ENCODE results near the gene POLH.

The POLH gene

DNA sequence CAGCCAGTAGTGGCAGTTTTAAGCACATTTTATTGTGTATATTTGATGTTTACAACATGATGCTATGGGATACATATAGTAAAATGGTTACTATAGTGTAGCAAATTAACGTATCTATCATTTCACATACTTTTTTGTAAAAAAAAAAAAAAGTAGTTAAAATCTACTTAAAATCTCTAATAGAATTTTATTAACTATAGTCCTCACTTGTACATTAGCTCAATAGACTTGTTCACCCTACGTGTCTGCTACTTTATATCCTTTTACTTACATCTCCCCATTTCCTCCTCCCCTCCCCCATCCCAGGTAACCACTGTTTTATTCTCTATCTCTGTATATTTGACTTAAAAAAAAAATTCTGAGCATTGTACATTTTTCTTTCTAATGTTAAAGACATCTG is 30.0 kb downstream of the POLH start:
- no peak for DNase-seq (ENCODE audit: low spot score)

DNA sequence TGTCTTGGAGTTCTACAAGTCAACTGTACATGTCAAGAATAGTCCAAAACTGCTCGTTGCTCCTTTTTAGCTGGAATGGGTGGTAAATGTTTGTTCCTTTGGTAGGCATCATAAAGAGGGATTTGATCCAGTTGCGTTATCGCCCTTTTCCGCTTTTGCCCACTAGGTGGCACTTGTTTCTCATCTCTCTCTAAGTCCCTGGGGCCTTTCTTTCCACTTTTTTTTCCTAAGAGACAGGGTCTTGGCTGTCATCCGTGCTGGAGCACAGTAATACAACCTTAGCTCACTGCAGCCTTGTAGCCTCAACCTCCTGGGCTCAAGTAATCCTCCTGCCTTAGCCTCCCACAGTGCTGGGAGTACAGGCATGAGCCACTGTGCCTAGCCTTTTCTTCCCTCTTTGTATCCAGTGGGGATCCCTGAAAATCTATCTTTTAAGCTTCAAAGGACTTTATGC is 32.4 kb downstream of the POLH start:
- DNase-seq (ENCODE audit: low spot score): peak; percentile 68

DNA sequence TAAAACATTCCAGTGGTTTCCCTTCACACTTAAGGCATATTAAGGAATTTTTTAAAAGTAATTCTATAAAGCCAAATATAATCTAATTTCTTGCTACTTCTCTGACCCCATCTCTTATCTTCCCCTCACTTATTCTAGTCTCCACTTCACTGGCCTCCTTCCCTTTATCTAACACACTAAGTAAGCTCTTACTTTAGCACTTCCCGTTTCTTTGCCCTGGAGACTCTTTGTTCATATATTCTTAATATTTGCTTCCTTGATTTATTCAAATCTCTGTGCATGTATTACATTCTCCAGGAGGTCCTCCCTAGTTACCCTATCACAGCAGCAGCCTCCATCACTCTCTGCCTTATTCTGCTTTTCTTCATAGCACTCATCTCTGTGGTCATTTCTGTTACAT is 32.8 kb downstream of the POLH start:
- DNase-seq (ENCODE audit: low spot score): no peak

DNA sequence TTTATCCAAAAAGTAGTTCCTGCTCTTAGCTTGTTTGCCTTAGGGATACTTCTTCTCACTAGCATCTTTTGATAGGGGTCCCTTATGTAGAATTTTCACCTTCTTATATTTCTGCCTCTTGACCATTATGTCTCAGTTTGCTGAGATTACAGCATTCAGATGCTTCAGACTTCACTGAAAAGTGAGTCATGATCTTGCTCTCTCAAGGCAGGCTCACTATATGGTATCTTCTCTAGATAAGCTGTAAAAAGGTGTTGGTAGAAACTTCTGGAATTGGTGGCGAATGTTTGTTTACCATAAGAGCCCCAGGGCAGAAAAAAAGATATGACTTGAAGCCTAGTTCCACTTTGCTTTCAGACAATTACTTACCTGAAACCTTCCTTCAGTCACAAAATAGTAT is 33.4 kb downstream of the POLH start:
- DNase-seq (ENCODE audit: low spot score): no peak

DNA sequence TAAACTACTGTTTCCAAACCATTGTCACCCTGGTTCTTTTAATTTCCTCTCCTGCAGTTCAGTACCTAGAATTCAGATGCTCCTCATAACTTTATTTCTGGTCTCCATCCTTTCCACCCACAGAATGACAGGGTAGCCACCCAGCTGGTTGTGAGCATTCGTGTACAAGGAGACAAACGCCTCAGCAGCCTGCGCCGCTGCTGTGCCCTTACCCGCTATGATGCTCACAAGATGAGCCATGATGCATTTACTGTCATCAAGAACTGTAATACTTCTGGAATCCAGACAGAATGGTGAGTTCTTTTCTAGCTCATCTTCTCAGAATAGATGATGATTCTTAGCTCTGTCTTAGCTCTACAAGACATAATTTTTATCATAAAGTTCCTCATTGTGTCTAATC is 34.4 kb downstream of the POLH start:
- DNase-seq (ENCODE audit: low spot score): no peak

DNA sequence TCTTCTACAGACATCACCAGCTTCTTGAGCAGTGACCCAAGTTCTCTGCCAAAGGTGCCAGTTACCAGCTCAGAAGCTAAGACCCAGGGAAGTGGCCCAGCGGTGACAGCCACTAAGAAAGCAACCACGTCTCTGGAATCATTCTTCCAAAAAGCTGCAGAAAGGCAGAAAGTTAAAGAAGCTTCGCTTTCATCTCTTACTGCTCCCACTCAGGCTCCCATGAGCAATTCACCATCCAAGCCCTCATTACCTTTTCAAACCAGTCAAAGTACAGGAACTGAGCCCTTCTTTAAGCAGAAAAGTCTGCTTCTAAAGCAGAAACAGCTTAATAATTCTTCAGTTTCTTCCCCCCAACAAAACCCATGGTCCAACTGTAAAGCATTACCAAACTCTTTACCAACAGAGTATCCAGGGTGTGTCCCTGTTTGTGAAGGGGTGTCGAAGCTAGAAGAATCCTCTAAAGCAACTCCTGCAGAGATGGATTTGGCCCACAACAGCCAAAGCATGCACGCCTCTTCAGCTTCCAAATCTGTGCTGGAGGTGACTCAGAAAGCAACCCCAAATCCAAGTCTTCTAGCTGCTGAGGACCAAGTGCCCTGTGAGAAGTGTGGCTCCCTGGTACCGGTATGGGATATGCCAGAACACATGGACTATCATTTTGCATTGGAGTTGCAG is 37.9 kb downstream of the POLH start:
- no peak for DNase-seq (ENCODE audit: low spot score)

DNA sequence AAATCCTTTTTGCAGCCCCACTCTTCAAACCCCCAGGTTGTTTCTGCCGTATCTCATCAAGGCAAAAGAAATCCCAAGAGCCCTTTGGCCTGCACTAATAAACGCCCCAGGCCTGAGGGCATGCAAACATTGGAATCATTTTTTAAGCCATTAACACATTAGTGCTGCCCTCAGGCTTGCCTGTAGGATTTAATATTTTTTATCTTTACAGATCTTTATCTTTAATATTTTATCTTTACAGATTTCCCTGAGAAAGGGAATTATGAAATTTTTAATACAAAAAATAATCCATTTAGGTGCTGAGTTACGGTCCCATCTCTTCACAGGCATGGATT is 38.4 kb downstream of the POLH start:
- no peak for DNase-seq (ENCODE audit: low spot score)

DNA sequence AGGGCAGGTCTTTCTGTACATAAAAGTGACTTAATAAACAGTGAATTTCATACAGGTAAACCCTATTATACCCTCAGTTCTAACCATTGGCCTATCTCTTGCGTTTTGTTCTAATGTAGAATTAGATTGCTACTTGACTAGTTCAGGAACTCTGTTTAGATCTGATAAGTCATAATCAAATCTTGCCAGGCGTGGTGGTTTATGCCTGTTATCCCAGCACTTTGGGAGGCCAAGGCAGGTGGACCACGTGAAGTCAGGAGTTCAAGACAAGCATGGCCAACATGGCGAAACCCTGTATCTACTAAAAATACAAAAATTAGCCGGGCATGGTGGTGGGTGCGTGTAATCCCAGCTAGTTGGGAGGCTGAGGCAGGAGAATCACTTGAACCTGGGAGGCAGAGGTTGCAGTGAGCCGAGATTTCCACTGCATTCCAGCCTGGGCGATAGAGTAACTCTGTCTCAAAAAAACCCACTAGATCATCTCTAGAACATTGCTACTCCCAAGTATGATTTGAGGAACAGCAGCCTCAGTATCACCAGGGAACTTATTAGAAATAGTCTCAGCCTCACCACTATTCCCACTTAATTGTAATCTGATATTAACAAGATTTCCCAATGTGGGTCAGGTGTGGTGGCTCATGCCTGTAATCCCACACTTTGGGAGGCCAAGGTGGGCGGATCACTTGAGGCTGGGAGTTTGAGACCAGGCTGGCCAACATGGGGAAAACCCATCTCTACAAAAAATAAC is 40.9 kb downstream of the POLH start:
- no peak for DNase-seq (ENCODE audit: low spot score)

DNA sequence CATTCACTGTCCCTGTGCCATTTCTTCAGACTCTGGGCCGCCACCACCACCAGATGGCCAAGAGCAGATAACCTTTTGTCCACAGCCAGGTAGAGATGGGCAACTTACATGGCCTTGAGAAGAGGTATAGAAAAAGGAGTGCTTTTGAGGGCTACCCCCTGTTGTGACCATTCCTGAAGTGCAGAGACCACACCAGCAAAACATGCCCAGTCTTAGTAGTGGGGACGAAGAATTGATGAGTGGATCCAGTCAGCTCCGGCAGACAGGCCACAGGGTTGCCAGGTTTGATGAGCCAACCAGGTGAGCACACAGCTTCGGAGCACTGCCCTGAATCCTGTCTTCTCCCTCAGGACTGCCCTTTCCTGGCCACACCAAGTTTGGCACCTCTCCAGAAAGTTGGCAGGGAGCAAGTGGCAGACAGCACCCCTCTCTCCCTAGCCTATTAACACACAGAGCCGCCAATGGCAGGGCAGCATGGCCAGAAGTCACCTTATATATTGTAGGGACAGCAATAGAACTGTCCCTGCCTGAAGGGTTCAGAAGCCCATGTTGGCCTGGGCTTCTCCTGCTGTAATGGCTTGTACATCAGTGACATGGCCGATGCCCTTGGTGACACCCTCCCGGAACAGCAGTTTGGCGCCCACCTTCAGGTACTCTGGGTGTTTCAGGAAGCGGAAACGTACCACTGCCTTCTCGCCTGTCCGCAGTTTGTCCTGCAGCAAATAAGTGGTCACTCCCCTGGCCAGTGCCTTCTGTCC is 45.3 kb downstream of the POLH start:
- no peak for DNase-seq (ENCODE audit: low spot score)

DNA sequence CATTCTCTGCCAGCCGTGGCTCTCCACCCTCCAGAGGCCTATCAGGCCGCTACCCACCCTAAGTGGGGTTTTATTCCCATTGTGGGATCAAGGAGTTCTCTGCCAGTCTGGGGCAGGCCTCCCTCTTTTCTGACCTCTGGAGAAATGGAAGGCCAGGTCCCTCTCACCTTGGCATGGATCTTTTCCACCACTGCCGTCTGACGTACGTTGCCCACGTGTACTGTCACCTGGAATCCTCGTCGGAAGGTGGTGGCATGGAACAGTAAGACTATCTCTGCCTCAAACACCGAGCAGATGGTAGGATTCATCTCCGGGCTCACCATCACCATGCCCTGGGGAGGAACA is 45.8 kb downstream of the POLH start:
- no peak for DNase-seq (ENCODE audit: low spot score)

DNA sequence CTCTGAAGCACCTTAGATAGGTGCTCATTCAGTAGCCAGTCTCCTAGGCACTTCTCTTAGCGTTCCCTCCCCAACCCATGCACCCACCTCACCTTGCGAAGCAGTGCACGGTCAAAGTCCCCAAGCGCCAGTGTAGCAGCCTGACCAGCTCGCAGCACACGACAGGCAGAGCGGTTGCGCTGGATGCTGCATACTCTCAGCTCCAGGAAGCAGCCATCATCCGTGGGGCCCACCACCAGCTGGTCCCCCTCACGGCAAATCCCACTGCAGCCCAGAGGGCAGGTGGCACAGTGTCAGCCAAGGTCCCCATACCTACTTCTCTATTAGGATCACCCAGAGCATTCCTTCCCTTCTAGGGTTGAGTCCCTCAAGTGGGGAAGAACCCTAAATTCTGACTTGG is 46.6 kb downstream of the POLH start:
- DNase-seq (ENCODE audit: low spot score): no peak

DNA sequence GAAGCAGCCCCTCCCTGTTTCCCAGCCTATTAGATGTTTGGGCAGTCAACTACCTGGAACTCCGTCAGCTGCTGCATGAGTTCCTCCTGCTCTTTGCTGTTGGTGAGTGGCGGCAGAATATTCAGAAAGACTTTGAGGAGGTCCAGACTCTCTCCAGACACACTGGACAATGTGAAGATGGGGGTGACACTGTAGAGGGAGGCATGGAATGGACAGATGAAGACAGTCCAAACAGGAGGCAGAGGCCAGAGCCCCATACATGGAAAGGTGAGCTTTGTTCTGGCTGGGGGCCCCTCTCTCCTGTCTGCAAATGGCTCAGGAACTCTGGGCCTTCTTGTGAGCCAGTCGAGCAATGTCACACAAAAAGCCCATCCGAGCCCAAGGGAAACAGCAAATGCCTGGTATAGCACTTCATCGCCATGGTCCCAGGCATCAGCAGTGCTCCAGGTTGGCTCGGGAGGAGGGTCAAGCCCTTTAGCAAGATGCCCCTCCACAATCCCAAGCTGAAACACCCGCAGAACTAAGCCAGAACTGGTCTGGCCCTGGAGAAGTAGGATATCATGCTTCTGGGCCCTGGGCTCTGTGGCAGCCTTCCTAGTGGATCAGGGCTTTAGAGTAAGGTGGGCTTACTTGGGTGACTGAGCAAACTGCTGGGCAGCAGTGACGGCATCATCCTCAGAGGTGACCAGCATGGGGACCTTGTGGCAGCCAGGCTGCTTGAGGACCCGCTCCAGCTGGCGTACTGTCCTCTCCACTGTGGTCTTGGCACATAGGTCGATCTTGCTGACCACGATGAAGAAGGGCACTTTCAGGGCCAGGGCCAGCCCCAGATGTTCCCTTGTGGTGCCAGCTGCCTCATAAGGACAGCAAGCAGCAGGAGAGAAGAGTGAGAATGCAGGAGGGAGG is 48.1 kb downstream of the POLH start:
- no peak for DNase-seq (ENCODE audit: low spot score)

DNA sequence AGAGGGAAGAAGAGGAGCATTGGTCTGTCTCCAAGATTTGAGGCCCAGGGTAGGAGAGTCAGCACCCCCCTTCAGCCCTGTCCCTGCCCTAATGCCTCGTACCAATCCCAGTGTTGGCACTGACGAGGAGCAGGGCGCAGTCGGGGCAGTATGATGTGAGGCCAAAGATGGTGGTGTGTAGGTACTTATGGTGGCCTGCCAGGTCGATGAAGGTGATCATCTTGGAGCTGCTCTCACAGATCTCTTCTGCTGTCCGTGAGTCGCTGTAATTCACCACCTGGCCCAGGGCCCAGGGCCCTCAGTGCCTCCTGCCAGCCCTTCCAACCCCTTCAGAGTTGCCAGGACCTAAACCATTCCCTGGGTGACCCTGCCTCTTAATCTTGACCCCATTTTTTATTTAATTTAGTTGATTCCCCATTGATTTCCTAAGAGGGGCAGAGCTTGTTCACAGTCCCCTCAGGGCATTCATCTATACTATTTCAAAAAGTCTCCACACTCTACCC is 48.9 kb downstream of the POLH start:
- DNase-seq (ENCODE audit: low spot score): no peak

DNA sequence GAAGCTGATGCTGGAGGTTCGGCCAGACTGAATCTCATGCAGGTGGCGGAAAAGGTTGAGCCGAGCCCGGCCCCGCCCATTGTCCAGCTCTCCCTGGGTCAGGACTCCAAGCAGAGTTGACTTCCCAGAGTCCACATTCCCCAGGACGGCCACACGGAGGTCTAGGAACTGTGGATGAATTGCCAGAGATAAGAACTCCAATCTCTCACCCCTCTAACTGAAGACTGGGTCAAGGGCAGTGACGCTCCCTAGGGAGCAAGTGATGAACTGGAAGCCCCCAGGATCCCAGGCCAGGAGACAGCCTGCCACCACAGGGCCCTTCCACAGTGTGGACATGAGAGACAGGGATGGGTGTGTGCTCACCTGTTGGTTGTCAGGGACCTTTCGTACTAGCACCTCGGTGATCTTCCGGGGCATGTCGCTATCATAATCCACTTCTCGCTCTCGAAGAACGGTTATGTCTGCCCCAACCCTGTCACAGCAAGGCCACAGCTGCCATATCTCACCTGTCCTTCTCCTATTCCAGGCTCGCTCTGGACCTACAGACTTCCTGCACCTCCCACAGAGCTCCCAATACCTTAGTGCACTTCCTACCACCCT is 49.5 kb downstream of the POLH start:
- no peak for DNase-seq (ENCODE audit: low spot score)

DNA sequence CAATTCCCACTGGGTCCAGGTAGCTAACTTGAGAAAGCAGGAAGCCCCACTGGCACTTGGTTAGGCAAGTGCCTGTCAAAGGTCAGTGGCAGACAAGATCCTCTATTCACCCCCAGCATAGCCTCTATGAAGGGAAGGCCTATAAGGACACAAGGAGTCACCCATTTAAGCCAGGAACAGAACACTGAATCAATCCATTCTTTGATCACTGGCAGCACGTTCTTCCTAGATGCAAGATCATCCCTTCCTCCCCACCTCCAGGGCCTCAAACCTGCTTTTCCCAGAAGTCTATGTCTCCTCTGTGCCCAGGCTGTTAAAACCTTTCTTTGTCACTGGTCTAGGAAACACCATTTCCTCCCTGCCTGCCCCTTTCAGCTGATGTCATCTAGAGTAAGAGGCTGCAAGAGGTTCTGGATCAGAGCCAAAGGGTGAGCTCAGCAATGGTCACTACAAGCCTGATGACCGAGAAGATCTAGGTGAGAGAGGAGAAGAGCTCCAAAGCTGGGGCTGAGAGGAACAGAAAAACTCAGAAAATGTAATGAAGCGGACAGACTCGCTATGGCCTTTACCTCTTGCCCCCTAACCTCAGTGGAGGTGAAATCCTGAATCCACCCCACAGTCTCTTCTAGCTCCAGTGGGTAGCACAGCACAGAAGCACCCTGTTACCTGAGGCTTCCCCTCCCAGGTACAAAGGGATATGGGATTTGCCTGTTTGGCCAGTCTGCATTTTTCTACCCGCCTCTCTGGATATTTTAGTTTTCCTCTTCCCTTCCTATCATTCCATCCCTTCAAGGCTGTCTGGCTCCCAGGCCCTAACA is 51.2 kb downstream of the POLH start:
- DNase-seq (ENCODE audit: low spot score): peak; percentile 97

DNA sequence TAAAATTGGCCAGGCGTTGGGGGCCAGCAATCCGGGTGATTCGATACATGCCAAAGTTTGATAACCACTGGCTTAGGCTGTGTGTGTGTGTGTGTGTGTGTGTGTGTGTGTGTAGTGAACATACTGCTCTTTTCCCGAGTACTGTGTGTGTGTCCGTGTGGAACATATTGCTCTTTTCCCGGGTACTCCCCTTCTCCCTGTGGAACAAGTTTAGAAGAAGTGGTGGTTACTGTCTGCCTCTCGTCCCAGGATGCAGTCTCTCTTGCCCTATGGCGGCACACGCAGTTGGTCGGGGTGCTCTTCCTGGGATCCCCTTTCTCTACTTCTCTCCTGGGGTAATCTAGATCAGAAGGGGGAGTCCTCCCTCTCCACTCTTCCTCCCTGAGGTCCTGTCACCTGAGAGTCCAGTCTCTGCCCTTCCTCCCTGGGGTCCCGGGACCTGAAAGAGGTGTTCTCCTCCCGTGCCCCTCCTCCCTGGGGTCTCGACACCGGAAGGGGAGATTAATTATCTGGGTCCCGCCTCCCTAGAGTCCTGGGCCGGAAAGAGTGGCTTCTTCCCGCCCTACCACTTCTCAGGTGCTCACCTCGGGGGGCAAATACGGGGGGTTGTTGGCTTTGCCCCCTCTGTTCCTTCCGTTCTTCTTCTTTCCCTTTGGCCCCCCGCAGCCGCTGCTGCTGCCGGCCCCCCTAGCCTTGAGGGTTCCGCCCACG is 52.6 kb downstream of the POLH start:
- no peak for DNase-seq (ENCODE audit: low spot score)

DNA sequence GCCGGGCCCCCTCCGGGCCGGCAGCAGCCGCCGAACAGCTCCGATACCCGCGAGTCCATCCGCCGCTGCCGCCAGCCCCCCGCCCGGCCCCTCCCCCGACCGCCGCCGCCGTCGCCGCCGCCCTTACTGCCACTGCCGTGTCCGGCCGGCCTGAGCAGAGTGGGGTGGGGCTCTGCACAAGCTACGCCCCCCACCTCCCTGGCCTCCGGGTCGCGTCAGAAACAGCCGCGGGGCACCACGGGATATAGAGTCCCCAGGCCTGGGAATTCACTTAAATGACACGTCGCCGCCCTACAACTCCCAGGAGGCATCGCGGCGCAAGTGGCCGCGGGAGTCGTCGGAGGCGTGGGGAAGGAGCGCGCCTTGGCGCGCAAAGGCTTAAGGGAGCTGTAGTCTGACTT is 53.1 kb downstream of the POLH start, which contains the start of gene GTPBP2:
Gene GTPBP2 (minus strand): TSS at position 161 of the 401 bp plus-strand sequence. CDS start 102 bp downstream, at position 59.
- peak; percentile 98 for DNase-seq (ENCODE audit: low spot score)

DNA sequence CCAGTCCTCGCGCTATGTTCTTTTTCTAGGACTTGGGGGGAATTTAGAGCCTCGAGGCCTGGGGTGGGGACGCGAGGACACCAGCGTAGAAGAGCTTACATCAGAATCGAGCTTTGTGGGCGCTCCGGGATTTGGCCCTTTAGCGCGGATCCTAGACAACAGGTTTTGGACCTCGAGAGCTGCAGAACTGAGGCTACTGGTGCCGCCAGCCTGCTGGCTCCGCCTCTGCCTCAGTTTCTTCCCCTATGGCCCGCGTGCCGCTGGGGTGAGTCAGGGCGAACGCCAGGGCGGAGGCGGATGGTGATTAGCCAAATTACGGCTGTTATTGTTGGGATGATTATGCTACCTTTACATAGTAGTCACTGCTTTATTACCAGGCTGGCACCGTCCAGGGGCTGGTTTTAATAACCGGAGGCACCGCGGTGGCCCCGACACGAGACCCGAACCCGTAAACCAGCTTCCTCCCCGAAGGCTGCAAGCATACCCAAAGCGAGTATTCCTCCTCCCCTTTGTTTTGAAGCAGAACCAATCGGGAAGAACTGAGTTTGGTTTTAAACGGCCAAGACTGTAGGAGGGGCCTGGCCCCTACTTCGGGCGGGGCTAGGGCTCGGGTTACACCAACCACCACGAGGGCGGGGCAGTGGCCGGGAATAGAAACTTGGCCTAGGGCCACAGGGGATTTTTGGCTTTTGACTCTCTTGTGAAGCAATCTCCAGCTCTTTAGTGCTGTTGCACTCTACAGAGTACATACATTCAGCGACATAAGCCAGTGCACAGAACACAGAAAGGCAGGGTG is 53.7 kb downstream of the POLH start:
- peak; percentile 90 for DNase-seq (ENCODE audit: low spot score)

DNA sequence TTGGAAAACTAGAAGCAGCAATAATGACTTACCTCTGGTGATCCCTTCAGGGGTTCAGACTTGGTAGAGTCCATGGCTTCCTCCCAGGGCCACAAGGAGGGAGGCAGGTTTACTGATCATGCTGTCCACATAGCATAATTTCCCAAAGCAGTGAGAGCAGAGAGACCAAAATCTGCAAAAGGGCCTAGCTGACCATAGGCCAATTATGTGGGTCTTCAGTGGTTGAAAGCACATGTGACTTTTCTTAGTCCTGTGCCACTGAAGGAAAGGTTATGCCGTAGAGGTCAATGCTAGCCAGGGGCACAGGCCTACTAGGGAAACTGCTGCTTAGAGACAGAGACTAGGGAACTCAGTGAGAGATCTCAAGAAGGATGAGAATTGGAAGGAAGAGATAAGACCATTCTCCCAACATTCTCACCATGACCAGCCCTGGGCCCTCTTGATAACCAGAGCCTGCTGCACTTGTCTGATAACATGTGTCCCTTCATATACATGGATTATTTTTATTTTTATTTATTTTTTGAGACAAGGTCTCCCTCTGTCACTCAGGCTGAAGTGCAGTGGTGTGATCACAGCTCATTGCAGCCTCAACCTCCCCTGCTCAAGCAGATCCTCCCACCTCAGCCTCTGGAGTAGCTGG is 55.1 kb downstream of the POLH start:
- DNase-seq (ENCODE audit: low spot score): no peak

Measured in kidney capillary endothelial cell (primary cell).